GM10847 (cell line): ENCODE results near the gene EFTUD2.

Experiments used
- POLR2A ChIP-seq: IDR thresholded peaks from 2 replicates; pipeline ENCODE4 v1.6.1; 2011; ENCODE audit not compliant: insufficient read length; ENCODE audit errors: extremely low read depth

The EFTUD2 gene

GRCh38 chr17:44928950-44929720 lies 29.9 kb upstream of the EFTUD2 start:
- no peak for TF ChIP-seq POLR2A

- TF ChIP-seq POLR2A: no peak
Observed at GRCh38 chr17:44928136-44928535, 28.9 kb upstream of the EFTUD2 start.

GRCh38 chr17:44927696-44928095 lies 28.5 kb upstream of the EFTUD2 start:
- TF ChIP-seq POLR2A: no peak

GRCh38 chr17:44926821-44927525 lies 27.7 kb upstream of the EFTUD2 start:
- no peak for TF ChIP-seq POLR2A

- no peak for TF ChIP-seq POLR2A
Observed at GRCh38 chr17:44925731-44926697, 26.8 kb upstream of the EFTUD2 start.

- TF ChIP-seq POLR2A: no peak
Observed at GRCh38 chr17:44924107-44924544, 24.9 kb upstream of the EFTUD2 start.

GRCh38 chr17:44922746-44923470 lies 23.7 kb upstream of the EFTUD2 start:
- TF ChIP-seq POLR2A: no peak

GRCh38 chr17:44922136-44922535 lies 22.9 kb upstream of the EFTUD2 start:
- TF ChIP-seq POLR2A: no peak

- no peak for TF ChIP-seq POLR2A
Observed at GRCh38 chr17:44921122-44921882, 22.1 kb upstream of the EFTUD2 start.

- no peak for TF ChIP-seq POLR2A
Observed at GRCh38 chr17:44920565-44920940, 21.3 kb upstream of the EFTUD2 start.

GRCh38 chr17:44919885-44920564 lies 20.8 kb upstream of the EFTUD2 start:
- TF ChIP-seq POLR2A: no peak

GRCh38 chr17:44919411-44919810 lies 20.2 kb upstream of the EFTUD2 start:
- TF ChIP-seq POLR2A: no peak

- no peak for TF ChIP-seq POLR2A
Observed at GRCh38 chr17:44918006-44918405, 18.8 kb upstream of the EFTUD2 start.
